SU-DHL-6 (cell line): Measurements from ENCODE around the gene PGLYRP3.

Experiments
- H2AFZ ChIP-seq: fragments of 200-600 bp; sonication (generic); 2 replicates; pipeline ENCODE4 v1.6.1; 2014; ENCODE audit warnings: low read depth, mild to moderate bottlenecking, moderate library complexity, mixed read lengths, antibody characterized with exemption, low read length; ENCODE audit not compliant: severe bottlenecking
- H3F3A ChIP-seq: fragments of 200-600 bp; shearing (Covaris generic); 2 replicates; pipeline ENCODE4 v1.6.0; 2016; ENCODE audit warnings: antibody characterized with exemption, mild to moderate bottlenecking; ENCODE audit not compliant: insufficient read depth
- H3K27ac ChIP-seq: fragments of 200-600 bp; sonication (generic); 2 replicates; pipeline ENCODE4 v1.5.1; 2016; ENCODE audit warnings: low read depth, mild to moderate bottlenecking, low read length, moderate library complexity, mixed read lengths
- H3K27me3 ChIP-seq: fragments of 200-600 bp; sonication (generic), shearing (Covaris generic); 2 replicates; pipeline ENCODE4 v1.6.0; 2014; ENCODE audit warnings: mild to moderate bottlenecking, low read length
- H3K36me3 ChIP-seq: fragments of 200-600 bp; sonication (generic); 2 replicates; pipeline ENCODE4 v1.6.1; 2014; ENCODE audit warnings: mild to moderate bottlenecking, low read length, mixed read lengths
- H3K4me2 ChIP-seq: fragments of 300-600, 200-600 bp; shearing (Covaris generic), sonication (generic); 2 replicates; pipeline ENCODE4 v1.6.0; 2014; ENCODE audit warnings: low read length, low read depth, mild to moderate bottlenecking; ENCODE audit not compliant: poor library complexity, severe bottlenecking
- H3K4me3 ChIP-seq: fragments of 200-600 bp; sonication (generic); 2 replicates; pipeline ENCODE4 v1.5.1; 2014; ENCODE audit warnings: antibody characterized with exemption, low read length, mild to moderate bottlenecking, mixed read lengths; ENCODE audit not compliant: insufficient read depth, poor library complexity, severe bottlenecking
- H3K79me2 ChIP-seq: fragments of 200-600 bp; sonication (generic); 2 replicates; pipeline ENCODE4 v1.6.1; 2014; ENCODE audit warnings: mild to moderate bottlenecking, low read length, moderate library complexity; ENCODE audit not compliant: insufficient read depth
- H3K9ac ChIP-seq: fragments of 200-600 bp; sonication (generic); 2 replicates; pipeline ENCODE4 v1.7.0; 2014; ENCODE audit warnings: mild to moderate bottlenecking, low read length
- H3K9me2 ChIP-seq: fragments of 200-600 bp; sonication (generic); replicated peaks from 2 replicates; pipeline ENCODE4 v1.6.1; 2014; ENCODE audit warnings: low read length; ENCODE audit not compliant: insufficient read depth
- H3K9me3 ChIP-seq: fragments of 200-600 bp; sonication (generic); 2 replicates; pipeline ENCODE4 v1.6.1; 2014; ENCODE audit warnings: low read length, mixed read lengths; ENCODE audit not compliant: insufficient read depth
- H4K20me1 ChIP-seq: fragments of 200-600 bp; sonication (generic); 2 replicates; pipeline ENCODE4 v1.6.1; 2014; ENCODE audit warnings: low read depth, mild to moderate bottlenecking, antibody characterized with exemption, low read length, moderate library complexity, mixed read lengths
- CTCF ChIP-seq: fragments of 200-600 bp; sonication (generic); IDR thresholded peaks from one replicate; pipeline ENCODE4 v1.5.1; 2017; ENCODE audit warnings: antibody characterized with exemption, mild to moderate bottlenecking, low read length, moderate library complexity; ENCODE audit not compliant: insufficient read depth, poor library complexity, severe bottlenecking
- EZH2phosphoT487 ChIP-seq: fragments of 200-600 bp; sonication (generic), shearing (Covaris generic); conservative IDR thresholded peaks from 2 replicates; pipeline ENCODE4 v1.6.1; 2018; ENCODE audit warnings: mild to moderate bottlenecking, antibody characterized with exemption, low read length, moderate library complexity, mixed read lengths

Gene PGLYRP3

GRCh38 chr1:153341431-153341934 is 28.7 kb upstream of the PGLYRP3 start:
- Histone ChIP-seq H4K20me1 (no peaks in the 10 kb centered on the region), H3K9me2 (no peaks in the 10 kb centered on the region), H3K9ac (no peak overlapping the region), H3K79me2 (no peaks in the 10 kb centered on the region), H3K4me3 (no peak overlapping the region), H3K27ac (no peak overlapping the region), H3K4me2 (no peak overlapping the region), H2AFZ (no peak overlapping the region), H3F3A (no peaks in the 10 kb centered on the region), H3K9me3 (no peaks in the 10 kb centered on the region), H3K27me3 (no peaks in the 10 kb centered on the region), H3K36me3 (no peaks in the 10 kb centered on the region)
- no peak for TF ChIP-seq CTCF
- no peak for TF ChIP-seq EZH2phosphoT487

- Histone ChIP-seq H3F3A (no peaks in the 10 kb centered on the region), H3K27me3 (no peaks in the 10 kb centered on the region), H3K27ac (no peak overlapping the region), H3K9me2 (no peaks in the 10 kb centered on the region), H3K79me2 (no peaks in the 10 kb centered on the region), H3K4me3 (no peak overlapping the region), H3K36me3 (no peaks in the 10 kb centered on the region), H2AFZ (no peak overlapping the region), H4K20me1 (no peaks in the 10 kb centered on the region), H3K9ac (no peak overlapping the region), H3K4me2 (no peak overlapping the region), H3K9me3 (no peaks in the 10 kb centered on the region)
- TF ChIP-seq CTCF: no peak
- no peak for TF ChIP-seq EZH2phosphoT487
Observed at GRCh38 chr1:153340356-153340755, 27.6 kb upstream of the PGLYRP3 start.

- no peak overlapping the region for H3K9ac ChIP-seq
- no peaks in the 10 kb centered on the region for H3K27me3 ChIP-seq
- H4K20me1 ChIP-seq: no peaks in the 10 kb centered on the region
- H3K79me2 ChIP-seq: no peaks in the 10 kb centered on the region
- H3K27ac ChIP-seq: no peak overlapping the region
- H3K4me3 ChIP-seq: no peak overlapping the region
- TF ChIP-seq CTCF (no peak), EZH2phosphoT487 (no peak)
- H3F3A ChIP-seq: no peaks in the 10 kb centered on the region
- H2AFZ ChIP-seq: no peak overlapping the region
- H3K4me2 ChIP-seq: no peak overlapping the region
- no peaks in the 10 kb centered on the region for H3K9me3 ChIP-seq
- no peaks in the 10 kb centered on the region for H3K36me3 ChIP-seq
- no peaks in the 10 kb centered on the region for H3K9me2 ChIP-seq
Observed at GRCh38 chr1:153339802-153340201, 27.1 kb upstream of the PGLYRP3 start.
